Subcutaneous adipose tissue (tissue), 4 donors: ENCODE measurements around the gene TSPAN5. TPM values are rescaled to one million over a fixed set of nuclear protein-coding genes. Genes with fewer than 3 reads are reported as not detected.

Source experiments
- CTCF ChIP-seq: fragments of 450-650 bp; IDR thresholded peaks from one replicate; pipeline ENCODE4 v1.5.1; 2016; ENCODE audit warnings: low read depth, mild to moderate bottlenecking, control low read depth, antibody characterized with exemption, moderate library complexity
- total RNA-seq, 4 donors: library from RNA; depleted of rRNA; stranded (reverse); fragments of >200 nt; gene quantifications; one replicate each; pipeline ENCODE4 v1.1.0, GENCODE V29; 2016

TSPAN5 gene
- total RNA-seq, 4 donors from 2014 or later: 2.2 to 6.5 (median 4.1) TPM

- TF ChIP-seq CTCF: no peak
Observed at GRCh38 chr4:98682719-98683118, 24.3 kb upstream of the TSPAN5 start.

DNA sequence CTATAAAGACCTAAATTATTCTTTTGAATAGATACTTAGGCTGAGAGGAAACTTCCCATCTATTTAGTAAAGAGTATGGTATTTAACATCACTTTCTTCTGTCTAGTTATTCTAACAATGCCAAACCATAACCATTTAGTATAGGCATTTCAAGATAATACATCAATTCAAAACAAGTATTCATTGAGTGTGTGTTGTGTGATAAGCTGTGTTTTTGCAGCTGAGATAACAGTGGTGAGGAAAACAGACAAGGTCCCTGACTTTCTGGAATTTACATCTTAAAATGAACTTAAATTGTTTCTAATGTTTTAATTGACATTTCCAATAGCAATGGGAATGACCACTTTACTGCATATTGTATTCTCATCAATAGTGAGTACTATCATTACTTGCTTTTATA lies 22.4 kb upstream of the TSPAN5 start:
- TF ChIP-seq CTCF: no peak

DNA sequence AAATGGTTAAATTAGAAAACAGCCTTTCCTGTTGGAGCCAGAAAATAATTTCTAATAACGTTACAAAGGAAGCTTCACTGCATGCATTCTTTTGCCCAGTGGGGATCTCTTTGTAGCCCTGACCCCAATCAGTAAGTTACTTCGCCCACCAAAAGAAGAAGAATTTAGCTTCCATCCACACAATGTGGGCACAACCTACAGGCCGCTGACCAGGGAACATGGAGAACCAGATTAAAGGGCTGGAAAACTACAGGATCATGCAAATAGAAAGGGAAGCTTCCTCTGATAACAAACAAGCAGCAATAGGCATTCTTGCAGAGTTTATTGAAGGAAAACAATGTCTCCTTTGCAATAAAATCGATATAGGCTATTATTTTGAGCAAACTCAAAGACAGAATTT lies 21.3 kb upstream of the TSPAN5 start:
- no peak for TF ChIP-seq CTCF

- TF ChIP-seq CTCF: no peak
Observed at GRCh38 chr4:98677799-98678198, 19.4 kb upstream of the TSPAN5 start.

DNA sequence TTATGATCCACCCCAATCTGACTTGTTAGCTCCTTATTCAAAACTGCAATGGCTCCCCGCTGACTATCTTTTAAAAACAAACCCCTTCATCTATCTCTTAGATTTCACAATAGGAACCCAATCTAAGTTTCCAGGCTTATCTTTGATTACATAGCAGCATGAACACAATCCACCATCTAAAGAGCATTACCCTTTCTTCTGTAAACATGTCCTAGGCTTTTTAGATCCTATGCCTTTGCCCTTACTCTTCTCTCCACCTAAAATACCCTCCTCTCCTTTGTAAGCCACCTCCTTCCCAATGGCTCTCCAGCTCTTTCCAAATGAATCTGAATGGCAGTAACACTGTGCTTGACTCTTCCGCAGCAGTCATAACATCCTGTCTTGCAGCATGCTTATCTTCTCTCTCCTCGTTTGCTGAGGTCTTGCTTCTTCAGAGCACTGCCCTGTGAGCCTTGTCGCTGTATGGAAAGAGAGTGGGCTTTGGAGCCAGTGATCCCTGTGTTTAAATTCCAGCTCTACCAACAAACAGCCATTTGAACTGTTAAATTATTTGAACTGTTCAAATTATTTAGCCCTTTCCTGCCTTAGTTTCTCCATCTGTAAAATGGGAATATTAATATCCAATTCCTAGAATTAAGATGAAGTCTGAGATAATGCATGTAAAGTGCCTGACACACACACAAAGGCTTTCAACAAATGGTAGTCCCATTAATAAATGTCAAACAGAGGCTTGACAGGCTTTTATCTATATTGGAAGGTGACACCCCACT lies 16.2 kb upstream of the TSPAN5 start:
- TF ChIP-seq CTCF: no peak

DNA sequence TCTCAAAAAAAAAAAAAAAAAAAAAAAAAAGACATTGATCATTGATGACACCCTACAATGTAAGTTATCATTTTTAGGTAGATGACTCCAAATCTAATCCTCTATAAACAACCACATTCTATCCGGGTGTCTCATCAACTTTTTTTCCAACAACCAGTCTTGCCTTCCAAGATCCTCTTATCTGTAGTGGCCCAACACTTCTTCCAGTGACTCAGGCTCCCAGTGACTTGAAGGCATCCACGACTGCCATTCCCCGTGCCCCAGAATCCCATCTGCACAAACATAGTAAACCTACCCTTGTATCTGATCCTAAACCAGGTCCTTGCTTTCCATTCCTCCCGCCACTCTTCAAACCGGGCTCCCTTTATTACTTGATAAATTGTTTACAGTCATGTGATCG lies 15.6 kb upstream of the TSPAN5 start:
- TF ChIP-seq CTCF: no peak

DNA sequence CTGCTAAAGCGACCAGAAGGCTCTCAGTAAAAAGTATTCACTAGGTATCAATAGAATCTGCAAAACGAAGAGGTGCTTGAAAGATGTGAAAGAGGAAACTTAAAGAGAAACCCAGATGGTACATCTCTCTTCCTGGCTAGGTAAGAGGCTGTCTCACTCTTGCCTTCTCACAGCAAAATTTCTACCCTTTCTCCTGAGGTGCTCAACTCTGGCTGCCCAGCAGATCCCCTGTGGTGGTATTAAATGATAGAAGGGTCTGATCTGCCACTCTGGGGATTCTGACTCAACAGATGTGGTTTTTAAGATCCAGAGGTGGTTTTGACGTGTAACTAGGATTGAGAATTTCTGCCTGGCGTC lies 14.9 kb upstream of the TSPAN5 start:
- no peak for TF ChIP-seq CTCF
